NB4 (cell line): Measurements from ENCODE around the gene QSOX2.

ENCODE experiments used
- DNase-seq: peaks from one replicate; pipeline ENCODE4 v3.0.0; 2010; ENCODE audit warnings: low read depth
- H3K4me3 ChIP-seq: one replicate; pipeline ENCODE4 v1.5.1; 2011; ENCODE audit warnings: mild to moderate bottlenecking, low read depth, low read length, moderate library complexity
- MYC ChIP-seq: IDR thresholded peaks from 2 replicates; pipeline ENCODE4 v1.6.1; 2011; ENCODE audit warnings: low read depth, low read length
- POLR2A ChIP-seq: IDR thresholded peaks from 2 replicates; pipeline ENCODE4 v1.6.1; 2011; ENCODE audit warnings: mild to moderate bottlenecking; ENCODE audit not compliant: insufficient read length; ENCODE audit errors: extremely low read depth
- TF ChIP-seq, protein P1 (sequence below): IDR thresholded peaks from one replicate; pipeline ENCODE4 v1.5.1; 2012; ENCODE audit warnings: low read depth, low read length
- TF ChIP-seq, protein P2 (sequence below): IDR thresholded peaks from 2 replicates; pipeline ENCODE4 v1.6.1; 2011; ENCODE audit warnings: low read depth, low read length

The QSOX2 gene

DNA sequence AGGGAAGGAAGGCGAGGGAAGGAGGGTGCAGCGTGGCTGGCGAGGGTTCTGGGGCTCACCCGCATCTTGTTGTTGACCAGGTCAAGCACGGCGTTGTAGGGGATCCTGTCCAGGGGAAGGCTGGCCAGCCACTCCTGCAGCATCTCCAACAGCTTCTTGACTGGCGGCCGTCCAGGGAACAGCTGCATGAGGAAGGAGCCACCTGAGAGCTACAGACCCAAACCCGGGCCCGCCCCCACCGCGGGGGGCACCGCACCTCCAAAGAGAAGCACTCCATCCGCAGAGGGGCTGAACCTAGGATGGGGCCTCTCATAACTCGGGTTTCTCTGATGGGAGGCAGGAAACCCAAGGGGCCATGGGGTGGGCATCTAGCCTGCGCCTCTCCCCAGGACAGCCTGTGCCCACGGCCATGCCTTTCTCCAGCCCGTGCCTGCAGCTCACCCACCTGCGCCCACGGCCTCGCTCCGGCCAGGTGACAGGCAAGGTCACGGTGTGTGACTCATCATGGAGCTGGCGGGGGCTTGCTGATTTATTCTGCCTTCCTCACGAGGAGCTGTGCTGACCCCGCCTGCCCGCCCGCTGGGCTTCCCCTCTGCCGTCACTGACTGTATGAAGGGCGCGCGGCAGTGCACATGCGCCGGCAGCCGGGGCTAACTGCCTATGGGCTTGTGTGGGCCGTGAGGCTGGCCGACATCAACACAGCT lies 28.9 kb downstream of the QSOX2 start:
- DNase-seq: no peak
- TF ChIP-seq, protein P1, sequence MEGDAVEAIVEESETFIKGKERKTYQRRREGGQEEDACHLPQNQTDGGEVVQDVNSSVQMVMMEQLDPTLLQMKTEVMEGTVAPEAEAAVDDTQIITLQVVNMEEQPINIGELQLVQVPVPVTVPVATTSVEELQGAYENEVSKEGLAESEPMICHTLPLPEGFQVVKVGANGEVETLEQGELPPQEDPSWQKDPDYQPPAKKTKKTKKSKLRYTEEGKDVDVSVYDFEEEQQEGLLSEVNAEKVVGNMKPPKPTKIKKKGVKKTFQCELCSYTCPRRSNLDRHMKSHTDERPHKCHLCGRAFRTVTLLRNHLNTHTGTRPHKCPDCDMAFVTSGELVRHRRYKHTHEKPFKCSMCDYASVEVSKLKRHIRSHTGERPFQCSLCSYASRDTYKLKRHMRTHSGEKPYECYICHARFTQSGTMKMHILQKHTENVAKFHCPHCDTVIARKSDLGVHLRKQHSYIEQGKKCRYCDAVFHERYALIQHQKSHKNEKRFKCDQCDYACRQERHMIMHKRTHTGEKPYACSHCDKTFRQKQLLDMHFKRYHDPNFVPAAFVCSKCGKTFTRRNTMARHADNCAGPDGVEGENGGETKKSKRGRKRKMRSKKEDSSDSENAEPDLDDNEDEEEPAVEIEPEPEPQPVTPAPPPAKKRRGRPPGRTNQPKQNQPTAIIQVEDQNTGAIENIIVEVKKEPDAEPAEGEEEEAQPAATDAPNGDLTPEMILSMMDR: no peak
- TF ChIP-seq MYC (no peak), POLR2A (no peak)
- TF ChIP-seq, protein P2, sequence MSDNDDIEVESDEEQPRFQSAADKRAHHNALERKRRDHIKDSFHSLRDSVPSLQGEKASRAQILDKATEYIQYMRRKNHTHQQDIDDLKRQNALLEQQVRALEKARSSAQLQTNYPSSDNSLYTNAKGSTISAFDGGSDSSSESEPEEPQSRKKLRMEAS: no peak
- no peak overlapping the region for H3K4me3 ChIP-seq

DNA sequence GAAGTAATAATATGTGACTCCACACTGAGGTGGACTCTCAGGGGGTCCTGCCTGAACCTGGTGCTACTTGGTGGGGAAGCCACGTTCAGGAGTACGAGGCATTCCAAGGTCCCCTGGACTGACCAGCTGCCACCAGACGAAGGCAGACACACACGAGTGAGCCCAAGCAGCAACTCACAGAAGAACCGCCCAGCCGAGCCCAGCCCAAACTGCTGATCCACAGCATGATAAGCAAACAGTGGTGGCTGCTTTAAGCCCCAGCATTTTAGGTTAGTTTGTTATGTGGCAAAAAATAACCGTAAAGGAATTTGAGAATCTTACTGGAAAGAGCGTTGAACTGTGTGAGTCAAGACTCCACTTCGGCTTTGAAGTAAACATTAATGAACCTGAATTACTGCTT lies 31.9 kb downstream of the QSOX2 start:
- no peak for DNase-seq
- H3K4me3 ChIP-seq: no peak overlapping the region
- TF ChIP-seq POLR2A (no peak), MYC (no peak)
- TF ChIP-seq, protein P1: no peak
- TF ChIP-seq, protein P2: no peak

DNA sequence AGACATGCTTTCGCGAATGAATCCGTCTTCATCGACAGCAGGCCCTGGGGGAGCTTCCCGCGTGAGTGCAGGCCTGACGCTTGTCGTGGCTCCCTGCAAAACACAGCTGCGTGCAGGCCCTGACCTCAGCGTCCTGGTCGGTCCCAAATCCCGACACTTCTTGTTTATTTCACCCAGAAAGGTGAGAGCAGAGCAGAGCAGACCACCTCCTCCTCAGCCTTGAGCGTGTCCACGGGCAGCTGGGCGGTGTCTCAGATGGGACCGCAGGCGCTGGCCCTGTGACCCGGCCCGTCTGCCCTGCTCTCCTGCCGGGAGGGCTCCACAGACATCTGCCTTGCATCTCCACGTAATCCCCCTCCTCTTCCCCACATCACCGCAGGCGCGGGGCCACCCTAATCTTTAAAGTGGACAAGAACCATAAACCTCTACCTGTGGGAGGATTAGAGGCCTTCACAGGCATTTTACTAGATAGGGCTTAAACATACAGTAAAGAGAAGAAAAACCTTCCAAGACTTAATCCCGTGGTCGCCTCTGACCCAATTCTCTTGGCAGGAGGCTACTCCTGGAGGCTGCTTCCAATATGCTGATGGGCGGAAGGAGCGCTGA lies 33.2 kb downstream of the QSOX2 start:
- H3K4me3 ChIP-seq: no peak overlapping the region
- TF ChIP-seq, protein P2: no peak
- TF ChIP-seq MYC: no peak
- no peak for TF ChIP-seq POLR2A
- TF ChIP-seq, protein P1: no peak
- DNase-seq: no peak

DNA sequence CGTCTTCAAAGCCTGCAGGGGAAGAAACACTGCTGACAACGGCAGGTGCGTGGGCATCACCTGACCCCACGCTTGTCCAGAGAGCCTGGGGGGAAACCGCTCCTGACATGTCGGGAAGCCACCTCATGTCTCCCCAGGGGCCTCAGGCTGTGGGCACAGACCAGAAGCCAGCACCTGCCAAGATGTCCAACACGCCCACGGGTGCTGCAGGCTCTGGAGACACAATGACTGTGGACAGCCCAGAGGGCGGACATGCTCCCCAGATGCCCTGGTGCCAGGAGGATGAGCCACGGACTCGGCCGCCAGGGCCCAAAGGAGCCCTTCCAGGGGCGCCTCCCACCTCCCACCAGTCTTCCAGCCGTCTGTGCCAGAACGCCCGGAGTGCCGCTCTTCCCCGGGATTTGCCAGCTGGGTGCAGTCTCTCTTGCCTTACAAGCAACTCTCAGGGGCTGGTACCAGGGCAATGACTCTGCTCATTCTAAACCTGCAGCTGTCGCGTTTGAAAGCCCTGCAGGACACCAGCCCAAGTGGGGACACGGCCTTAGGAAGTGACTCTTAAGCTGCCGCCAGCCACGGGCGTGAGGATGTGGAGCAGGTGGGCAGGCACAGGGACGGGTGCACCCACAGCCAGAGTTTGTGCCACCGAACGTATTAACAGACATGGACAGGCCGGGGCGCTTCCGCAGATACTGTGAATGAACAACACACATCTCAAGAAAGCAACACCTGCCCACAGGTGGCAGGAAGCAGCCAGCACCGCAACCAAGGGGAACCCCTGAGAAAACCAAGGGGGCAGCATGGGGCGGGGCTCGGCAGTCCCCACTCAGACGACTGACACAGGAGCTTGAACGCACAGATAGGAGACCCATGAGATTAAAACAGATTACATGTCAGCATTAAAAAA lies 33.9 kb downstream of the QSOX2 start:
- no peak for DNase-seq

DNA sequence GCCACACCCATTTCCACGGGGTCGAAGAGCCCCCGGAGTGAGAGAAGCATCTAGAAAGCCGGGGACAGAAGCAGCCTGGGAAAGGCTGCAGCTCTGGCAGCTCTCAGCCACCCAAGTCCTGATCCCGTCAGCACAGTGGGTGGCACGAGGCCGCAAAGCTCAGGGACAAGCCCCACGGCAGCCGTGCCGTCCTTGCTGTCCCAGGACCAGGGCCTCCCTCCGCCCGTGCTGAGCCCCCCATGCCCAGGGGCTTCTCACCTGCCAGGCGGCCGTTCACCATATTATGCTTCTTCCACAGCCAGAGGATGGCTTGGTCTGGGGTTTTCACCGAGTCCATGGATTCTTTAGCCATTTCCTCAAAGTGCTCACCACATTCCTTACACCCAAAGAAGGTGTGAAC lies 34.6 kb downstream of the QSOX2 start:
- TF ChIP-seq POLR2A: no peak
- TF ChIP-seq, protein P1: no peak
- TF ChIP-seq MYC: no peak
- TF ChIP-seq, protein P2: no peak
- no peak for DNase-seq
- H3K4me3 ChIP-seq: no peak overlapping the region

More for the DNA sequence above, 33.9 kb downstream of the QSOX2 start:
- H3K4me3 ChIP-seq: no peak overlapping the region
- TF ChIP-seq MYC (no peak), POLR2A (no peak)
- TF ChIP-seq, protein P2: no peak
- TF ChIP-seq, protein P1: no peak
